Right lung (tissue), 5 donors: ENCODE data around the gene PUS10. TPM values are rescaled to one million over a fixed set of nuclear protein-coding genes. Genes with fewer than 3 reads are reported as not detected.

Source experiments
- DNase-seq, 2 donors: peaks; one replicate each; pipeline ENCODE4 v3.0.0-alpha.2; 2013
- polyA plus RNA-seq, 5 donors: library from polyadenylated mRNA; unstranded; fragments of 120-200 nt; gene quantifications; one replicate each; pipeline versions ENCODE4 v1.2.1 to v1.2.3, GENCODE V29; 2013; ENCODE audit warnings: inconsistent platforms in 1 of 5, low replicate concordance in 1 of 5; ENCODE audit not compliant: insufficient read length in 5 of 5, insufficient read depth in 1 of 5

Gene PUS10
- polyA plus RNA-seq, 5 donors: 7.8 to 14.6 (median 12.9) TPM

DNA sequence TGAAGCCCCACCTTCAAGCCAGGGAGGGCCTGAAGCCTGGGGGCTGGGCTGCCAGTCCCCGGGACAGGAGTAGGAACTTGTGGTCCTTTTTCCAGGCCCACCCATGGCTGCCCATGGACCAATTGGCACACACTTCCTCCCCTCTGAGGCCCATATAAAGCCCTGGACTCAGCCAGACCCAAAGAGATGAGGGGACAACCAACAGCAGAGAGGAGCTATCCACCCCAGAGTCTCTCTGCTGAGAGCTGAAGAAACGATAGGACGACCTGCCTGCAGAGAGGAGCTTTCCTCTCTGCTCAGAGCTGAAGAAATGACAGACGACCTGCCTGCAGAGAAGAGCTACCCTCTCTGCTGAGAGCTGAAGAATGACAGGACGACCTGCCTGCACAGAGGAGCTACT, 44.4 kb downstream of the PUS10 start:
- no peak for DNase-seq

DNA sequence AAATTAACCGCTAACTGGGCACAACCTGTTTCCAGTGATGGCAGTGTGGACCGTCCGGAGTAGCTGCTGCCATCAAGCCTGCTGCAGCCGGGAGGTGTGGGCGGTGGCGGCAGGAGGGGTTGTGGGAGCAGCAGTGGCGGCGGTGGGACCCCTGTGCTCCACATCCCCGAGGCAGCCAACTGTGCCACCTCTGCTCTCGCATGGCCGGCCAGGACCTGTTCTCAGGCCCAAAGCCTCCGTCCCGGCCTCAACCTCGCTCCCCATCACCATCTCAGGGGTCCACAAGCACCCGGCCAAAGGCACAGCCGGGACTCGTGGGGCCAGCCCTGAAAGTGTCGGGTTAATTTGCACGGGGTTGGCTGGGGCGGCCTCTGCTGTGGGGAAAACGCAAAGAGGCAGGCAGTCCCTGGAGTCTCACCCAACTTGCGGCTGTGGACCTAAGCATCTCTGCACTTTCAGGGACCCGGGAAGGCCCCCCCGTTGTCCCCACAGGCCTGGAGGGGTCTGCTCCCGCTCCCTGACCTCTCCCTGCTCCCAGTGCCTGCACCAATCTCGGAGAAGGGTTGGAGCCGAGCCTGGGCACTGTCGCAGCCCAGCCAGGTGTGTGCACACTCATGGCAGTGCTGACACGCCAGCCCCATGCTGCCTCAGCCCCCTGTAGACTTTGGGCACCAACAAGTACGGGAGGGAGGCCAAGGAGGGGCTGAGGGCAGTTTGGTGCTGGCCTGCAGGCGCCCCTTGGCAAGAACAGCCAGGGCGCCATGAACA, 45.0 kb downstream of the PUS10 start:
- DNase-seq: no peak

DNA sequence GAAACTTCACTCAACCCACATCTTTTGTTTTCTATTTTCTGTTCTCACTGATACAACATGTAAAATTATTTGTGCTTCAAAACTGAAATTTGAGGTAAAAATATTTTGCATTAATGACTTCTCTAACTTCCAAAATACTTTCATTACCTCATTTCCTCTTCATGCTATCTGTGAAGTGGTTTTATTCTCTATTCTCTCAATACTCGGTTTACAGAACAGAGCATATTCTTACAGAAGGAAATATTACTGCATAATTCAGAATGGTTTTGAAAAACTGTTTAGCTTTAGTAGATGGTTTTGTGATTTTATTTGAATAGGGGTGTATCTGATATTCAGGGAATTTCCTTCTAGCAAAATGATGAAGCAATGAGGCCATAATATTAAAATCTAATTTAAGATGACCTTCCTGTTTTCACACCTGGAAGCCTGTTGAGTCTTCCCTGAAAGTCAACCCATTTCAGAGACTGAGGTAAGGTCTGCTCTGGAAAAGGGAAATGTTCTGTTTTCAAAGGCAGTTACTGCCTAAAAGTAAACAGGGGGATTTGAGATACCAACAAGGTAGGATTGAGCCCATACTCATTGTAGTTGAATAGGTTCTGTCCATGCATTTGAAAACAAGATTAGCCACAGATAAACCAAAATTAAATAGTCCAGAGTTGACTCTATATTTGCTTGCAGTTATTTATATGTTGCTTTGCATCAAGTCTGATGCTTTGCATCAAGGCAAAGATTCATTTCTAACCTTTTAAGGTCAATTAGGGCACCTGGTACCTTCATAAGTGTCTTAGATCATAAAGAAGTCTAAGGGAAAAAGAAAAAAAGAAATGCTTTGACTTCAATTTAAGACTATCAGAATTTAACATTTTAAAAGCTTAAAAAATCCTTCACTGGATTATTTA, 51.3 kb downstream of the PUS10 start:
- no peak for DNase-seq

DNA sequence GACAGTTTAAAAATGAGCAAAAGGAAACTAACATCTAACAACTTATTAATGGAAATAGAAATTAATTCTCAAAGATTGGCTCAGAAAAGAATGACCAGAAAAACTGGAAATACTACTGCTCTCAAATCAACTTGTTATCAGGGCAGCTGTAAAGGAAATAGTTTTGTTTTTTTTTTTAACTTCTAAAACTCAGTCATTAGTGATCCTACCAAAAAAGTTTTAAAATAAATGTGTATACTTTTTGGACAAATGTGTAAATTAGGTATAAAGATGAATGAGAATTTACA, 52.6 kb downstream of the PUS10 start:
- no peak for DNase-seq

DNA sequence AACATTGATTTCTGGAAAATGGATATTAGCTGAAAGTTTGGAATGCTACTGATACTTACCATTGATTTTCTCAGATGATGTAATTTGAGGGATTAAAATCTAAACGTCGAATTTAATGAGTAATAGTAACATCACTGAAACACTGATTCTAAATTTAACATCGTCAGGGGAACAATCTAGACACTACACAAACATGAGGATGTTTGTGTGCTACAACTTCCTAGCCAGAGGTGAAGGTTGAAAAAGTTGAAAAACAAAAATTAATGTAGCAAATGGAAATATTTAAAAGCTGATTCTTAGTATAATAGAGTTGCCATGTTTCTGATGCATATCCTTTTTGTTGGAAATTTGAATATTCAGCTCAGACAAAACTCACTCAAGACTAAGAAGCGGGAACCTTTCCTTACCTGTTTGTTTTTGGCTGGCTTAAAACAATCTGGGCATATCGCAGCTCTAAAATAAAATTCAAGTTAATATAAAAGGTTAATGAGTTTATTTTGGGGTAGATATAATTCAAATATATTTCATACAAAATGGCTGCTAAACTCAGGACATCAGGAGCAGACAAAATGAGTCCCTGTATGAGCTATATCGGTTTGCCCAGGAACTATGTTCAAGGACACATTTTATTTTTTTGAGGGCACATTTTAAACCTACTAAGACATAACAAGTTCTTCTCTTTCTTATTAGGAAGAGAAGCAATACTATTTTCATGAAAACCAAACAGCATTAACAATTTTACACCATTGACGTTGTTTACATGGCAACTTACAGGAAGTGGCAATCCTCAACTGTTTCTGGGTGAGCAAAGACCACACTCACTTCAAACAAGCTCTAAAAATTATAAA, 53.2 kb downstream of the PUS10 start:
- DNase-seq: no peak

DNA sequence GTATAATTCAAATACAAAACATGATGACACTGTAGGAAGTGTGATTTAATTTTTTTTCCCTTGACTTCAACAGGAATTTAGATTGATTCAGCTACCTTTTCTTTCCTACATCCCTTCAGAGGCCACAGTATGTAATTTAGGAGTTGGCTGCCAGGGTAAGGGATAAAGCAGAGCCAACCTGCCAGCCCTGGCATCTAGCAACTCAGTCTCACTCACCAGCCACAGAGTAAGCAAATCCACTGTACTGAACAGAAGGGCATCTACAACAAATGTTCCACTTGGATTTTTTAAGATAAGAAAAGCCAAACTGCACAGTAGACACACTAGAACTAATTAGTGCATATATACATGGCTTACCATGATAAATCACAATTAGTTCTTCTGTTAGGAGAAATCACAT, 54.9 kb downstream of the PUS10 start:
- no peak for DNase-seq

DNA sequence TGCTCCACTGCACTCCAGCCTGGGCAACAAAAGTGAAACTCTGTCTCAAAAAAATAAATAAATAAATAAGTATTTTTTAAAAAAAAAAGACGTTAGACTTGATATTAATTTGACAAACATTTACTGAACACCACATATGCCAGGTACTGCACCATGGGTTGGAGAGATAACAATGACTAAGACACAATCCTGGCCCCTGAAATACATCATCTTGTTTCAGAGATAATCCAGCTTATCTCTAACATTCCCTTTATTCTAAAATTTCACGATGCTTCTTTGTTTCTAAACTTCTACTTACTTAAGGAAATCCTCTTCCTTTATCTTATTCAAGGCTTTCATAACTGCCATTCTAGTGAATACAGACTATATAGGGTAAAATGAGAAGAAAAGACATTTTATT, 55.5 kb downstream of the PUS10 start:
- DNase-seq: no peak

DNA sequence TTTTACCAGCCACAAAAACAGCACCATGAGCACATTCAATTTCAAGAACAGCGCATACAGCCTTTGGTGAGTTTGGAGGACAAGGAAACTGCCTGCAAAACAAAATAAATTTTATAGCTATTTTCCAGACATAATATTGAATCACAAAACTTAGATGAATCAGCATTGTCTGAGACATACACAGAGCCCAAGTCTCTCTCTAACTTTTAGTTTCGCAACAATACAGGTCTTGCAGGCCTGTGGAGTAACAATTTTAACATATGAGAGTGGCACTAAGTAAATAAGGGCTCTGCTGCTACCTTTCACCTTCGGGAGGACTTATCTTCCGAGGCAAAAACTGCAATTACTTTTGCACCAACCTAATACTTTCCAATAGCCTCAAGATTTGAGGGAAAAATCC, 56.6 kb downstream of the PUS10 start:
- no peak for DNase-seq

DNA sequence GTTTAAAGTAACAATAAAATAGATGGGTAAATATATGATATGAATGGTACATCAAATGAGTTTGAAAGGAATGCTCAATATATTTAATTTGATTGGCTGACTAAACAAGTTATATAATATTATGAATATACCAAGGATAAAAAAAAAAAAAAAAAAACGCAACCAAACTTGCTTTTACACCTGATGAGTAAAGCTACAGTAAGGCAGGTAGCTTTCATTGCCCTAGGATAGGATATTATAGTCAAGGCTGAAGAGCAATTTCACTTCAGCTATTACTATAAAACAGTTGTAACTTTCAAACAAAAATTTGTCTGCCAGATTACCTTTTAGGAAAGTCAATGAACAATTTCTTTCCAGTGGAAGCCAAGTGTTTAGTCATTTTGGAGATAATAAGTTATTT, 57.3 kb downstream of the PUS10 start:
- DNase-seq: no peak

DNA sequence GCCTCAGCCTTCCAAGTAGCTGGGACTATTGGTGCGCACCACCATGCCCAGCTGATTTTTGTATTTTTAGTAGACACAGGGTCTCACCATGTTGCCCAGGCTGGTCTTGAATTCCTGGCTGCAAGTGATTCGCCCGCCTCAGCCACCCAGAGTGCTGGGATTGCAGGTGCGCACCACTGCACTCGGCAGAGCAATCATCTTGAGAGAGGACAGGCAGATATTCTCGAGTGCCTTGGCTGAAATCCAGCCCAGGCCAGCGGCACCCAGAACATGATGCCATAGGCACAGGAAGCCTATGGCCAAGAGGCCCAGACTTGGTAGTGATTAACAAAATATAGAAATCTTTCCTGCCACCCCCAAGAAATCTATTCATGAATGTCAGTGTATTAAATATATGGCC, 58.6 kb downstream of the PUS10 start:
- no peak for DNase-seq

DNA sequence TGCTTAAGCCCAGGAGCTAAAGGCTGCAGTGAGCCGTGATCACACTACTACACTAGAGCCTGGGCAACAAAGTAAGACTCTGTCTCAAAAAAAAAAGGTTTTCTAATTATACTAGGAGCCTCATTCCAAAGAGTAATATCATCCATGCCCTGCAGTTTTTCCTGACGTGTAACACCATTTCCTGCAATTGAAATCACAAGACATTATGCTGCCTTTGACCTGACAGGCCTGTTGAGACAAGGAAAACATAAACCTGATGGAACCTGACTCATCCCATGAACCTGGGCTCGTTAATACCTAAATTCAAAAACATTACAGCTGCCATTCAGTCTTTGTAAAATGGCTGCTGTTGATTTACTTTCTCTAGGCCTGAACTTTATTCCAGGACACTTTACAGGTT, 59.3 kb downstream of the PUS10 start:
- DNase-seq: no peak

DNA sequence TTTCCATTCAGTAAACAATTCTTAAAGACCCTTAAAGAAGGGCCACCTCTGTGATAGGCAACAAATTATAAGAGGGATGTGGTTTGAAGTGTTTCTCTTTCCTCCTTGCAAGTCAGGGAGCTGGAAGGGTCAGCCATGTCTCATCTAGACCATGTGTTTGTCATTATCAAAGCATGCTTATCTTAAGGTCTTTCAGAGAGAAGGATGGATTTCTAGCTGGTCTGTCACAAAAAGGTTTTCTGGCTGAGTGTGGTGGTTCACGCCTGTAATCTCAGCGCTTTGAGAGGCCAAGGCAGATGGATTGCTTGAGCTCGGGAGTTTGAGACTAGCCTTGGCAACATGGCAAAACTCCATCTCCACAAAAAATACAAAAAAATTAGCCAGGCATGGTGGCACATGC, 59.7 kb downstream of the PUS10 start:
- DNase-seq: no peak

DNA sequence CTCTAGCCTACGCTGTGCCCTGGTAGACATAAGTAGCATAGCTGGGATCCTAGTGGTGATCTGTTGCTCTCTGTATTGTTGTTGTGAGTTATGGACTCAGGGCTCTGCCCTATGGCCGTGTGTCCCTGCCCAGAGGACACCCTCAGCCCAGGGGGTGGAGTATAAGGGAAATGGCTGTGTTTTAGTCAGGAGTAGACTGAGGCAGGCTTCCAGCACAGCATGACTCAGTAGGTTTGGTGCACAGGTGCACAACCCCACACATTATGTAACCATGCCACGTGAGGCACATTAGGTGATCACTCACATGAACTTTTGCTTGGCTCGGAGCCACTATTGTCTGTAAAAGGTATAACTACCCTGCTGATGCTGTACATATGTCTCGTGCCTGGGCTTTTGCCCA, 60.4 kb downstream of the PUS10 start:
- no peak for DNase-seq

DNA sequence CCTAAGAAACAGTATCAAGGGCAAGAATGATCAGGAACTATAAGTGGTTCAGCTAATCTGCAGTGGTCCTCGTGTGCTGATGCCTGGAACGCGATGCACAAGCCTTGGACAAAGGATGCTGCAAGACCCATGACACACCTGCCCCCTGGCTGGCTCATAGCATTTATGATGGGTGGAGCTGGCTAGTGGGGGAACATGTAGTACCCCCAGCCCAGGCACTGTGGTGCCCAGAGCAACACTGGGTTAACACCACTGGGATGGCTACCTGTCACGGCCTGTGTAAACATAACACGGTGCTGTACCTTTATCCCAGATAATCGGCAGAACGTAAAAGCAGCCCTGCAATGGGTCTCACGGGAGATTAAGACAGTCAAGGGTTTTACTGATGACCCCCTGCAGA, 60.8 kb downstream of the PUS10 start:
- DNase-seq: no peak

DNA sequence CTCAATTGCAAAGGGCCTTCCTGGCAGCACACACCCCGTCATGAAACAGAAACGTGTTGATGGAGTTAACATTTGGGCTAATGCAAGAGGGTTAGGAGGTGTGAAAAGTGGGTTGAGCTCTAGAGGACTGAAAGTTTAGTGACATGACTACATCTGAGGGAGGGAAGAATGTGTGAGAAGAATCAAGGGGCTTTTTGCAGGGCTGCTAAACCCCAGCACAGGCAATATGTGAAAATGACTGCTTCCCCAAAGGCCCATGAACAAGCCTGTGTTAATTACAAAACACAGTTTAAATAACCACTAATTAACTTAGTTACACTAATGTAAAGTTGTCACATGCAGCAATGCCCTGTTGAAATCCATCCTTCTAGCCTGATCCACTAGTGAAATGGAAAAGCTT, 63.9 kb downstream of the PUS10 start:
- DNase-seq: no peak

DNA sequence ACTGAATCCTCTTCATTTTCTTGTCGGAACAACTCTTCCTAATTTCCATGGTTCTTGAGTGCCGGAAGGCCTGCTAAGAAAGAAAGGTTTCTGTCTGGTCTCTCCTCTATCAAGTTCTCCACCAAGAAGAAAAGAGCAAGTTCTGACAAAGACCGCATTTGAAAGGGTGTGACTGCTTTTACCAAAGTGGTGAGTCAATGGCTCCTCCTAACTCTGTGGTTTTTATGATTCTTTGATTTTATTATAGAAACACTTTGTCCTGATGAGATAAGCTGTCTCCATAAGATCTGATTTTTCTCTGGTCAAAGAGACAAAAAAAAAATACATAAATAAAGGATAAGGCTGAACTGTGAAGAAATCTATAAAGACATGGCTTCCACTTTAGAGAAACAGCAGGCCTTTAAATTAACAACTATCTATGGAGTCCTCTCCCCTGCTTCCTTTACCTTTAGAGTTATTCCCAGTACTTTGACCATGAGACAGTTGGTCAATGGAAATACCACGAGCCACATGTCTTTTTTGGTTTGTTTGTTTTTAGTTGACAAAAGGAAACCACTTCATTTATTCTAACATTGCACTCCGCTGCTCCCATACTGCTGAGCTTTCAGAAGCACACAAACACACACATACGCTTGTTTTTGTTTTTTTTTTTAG, 69.0 kb downstream of the PUS10 start:
- no peak for DNase-seq

DNA sequence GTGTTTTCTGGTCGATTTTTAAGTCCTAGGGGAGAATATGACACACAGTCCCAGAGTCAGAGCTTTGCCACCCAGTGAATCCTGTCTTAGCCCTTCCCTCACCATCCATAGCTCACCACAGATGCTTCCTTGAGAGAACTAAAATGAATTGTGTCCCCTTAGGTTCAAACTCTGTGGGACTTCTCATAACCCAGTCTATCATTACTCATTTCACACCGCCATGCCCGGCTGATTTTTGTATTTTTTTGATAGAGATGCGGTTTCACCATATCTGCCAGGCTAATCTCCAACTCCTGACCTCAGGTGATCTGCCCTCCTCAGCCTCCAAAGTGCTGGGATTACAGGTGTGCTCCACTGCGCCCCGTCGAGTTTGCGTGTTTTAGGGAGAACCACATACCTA, 69.9 kb downstream of the PUS10 start:
- DNase-seq: no peak

DNA sequence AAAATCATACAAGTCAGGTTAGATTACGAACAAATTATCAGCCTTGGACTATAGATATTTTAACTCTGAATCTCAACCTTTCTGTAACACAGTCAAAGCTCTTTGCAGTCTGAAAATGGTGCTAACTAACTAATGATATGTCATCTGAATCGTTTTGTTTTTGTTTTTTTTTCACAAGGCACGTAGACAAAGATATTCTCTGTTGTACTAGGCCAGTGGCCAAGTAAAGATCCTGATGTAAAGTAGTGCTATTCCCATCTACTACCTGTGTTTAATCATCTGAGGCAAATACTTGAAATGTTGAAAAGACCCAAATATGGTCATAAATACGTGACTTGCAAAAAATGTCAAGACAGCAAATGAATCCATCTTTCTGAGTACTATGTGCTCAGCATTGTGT, 71.0 kb downstream of the PUS10 start:
- no peak for DNase-seq

DNA sequence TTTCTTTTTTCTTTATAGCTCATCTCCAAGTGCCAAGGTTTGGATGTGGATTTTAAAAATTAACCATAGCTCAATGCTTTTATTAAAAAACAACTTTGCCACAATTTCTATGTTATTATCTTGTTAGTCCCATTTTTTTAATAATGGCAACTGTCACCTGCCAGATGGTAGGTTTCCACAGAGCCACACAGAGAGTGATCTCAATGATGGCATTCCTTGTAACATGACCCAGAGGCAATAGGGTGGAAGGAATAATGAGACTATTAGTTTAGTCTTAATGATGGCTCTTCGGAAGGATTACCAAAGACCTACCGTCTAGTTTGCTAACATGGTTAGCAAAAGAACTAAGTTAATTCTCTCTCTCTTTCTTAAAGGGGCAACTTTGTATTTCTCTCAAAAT, 72.7 kb downstream of the PUS10 start:
- DNase-seq: no peak

DNA sequence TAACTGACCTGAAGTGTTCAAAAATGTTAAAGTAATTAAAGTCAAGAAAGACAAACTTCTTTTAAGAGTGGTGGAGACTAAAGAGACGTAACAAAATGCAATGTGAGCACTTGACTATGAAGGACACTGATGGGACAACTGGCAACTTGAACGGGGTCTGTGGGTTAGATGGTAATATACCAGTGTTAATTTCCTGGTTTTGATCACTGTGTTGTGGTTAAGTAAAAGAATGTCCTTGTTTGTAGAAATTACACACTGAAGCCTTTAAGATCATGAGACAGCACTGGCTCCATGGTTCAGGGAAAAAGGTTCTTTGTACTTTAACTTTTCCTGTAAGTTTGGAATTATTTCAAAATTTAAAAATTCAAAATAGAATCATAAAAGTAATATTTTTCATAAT, 78.4 kb downstream of the PUS10 start:
- DNase-seq: no peak

DNA sequence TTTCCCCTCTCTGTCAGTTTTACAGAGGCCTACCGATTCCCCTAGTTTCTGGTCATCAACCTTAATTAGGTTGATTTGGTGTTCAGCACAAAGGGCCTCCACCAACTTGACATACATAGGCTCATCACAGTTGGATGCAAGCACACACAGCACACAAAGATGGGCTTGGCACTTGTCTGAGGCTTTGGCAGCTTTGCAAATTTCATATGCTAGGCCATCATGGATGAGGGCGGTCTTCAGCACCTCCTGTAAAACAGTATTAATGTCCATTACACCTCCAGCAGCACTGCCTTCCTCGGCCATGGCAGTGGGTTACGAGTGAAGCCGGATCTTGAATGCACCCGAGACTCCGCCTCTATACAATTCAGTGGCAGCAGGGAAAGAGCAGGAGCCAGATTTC, 79.8 kb downstream of the PUS10 start:
- no peak for DNase-seq

DNA sequence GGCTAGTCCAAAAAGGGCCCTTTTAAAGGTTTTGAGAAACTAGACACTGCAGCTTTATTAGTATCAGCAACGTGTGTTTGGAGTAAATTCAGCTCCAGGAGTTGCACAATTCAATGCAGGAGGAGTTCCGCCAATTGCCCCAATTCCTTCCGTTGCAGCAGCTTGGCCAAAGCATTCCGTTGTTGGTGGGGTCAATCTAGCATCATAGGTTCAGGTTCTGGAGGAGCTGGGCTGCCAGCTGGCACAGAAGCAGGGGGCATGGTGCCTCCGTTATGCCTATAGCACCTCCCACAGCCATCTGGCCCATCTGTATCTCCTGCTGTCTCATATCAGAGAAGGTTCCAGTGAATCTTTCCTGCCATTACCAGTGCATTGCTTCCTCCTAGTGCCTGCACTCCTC, 81.3 kb downstream of the PUS10 start:
- no peak for DNase-seq
